ENCODE data around the gene MMP25.

MMP25 gene, protein sequence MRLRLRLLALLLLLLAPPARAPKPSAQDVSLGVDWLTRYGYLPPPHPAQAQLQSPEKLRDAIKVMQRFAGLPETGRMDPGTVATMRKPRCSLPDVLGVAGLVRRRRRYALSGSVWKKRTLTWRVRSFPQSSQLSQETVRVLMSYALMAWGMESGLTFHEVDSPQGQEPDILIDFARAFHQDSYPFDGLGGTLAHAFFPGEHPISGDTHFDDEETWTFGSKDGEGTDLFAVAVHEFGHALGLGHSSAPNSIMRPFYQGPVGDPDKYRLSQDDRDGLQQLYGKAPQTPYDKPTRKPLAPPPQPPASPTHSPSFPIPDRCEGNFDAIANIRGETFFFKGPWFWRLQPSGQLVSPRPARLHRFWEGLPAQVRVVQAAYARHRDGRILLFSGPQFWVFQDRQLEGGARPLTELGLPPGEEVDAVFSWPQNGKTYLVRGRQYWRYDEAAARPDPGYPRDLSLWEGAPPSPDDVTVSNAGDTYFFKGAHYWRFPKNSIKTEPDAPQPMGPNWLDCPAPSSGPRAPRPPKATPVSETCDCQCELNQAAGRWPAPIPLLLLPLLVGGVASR

DNA sequence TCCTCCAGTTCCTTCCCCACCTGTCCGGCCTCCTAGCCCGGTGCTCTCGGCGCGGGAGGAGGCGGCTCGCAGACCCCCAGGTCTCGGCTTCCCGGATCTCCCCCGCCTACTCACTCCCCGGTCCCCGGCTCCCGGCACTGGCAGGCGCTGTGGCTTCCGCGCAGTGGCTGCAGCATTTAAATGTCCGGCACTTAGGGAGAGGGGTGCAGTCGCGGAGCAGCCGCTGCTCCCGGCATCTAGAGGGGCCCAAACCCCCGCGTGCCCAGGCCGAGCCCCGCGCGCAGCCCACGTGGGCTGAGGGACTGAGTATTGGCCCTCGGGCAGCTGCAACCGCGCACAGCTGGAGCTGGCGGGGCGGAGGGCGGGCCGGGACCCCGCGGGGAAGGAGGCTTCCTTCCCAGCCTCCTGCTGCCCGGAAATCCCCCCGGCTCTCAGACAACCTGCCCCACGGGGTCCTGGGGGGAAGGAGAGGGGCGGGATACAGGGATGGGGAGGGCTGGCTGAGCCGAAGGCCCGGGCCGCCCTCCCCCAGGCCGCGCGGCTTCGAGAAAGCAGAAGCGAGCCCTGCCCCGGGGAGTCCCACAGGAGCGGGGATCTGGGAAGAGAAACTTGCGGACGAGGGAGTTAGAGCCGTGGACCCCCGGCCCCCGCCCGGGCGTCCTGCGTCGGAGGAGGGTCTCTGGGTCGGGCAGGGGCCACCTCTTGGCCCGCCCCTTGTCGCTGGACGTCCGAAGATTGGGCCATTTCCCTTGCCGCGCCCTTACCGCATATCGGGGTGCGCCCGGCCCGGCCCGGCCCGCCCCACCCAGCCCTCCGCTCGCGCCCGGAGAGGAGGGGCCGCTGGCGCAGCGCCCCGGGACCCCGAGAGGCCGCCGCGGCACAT, at the start of gene MMP25:
Gene MMP25 (plus strand): TSS at position 804 of the 883 bp plus-strand sequence. CDS start 357 bp downstream, outside the sequence.
- DNase-seq, result no peak

DNA sequence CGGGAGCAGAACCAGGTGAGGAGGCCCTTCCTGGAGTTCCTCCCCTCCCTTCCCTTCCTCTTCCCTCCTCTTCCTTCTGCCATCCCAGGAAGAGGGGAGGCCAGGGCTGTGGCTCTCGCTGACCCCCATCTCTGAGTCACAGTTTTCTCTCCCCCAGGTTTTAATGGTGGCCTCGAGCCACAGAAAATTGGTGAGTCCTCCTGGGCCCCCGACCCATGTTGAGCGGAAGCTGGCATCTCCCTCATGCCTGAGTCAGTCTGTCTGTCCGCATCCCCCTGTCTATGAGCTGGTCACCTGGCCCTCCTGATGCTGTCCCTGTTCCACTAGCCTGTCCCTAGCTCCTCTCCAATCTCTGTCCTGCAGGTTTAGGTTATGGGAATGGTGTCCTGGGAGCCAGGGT, 46.4 kb upstream of the MMP25 start:
- DNase-seq, result no peak

DNA sequence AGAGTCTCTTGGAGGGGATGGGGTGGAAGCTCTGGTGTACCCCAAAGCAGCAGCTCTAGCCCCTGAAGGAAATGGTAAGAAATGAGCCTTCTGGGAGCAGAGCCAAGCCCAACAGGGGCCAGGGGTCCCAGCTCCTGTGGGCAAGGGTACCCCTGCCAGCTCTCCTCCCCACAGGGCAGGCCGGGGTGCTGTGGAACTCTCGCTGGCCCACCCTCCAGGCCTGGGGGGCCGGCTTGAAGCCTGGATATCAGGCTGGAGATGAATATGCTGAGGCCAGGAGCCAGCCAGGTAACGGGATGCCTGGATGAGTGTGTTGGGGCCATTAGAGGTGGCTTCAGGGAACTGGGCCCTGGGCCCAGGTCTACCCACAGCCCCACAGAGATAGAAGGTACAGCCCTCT, 45.8 kb upstream of the MMP25 start:
- DNase-seq, result no peak

DNA sequence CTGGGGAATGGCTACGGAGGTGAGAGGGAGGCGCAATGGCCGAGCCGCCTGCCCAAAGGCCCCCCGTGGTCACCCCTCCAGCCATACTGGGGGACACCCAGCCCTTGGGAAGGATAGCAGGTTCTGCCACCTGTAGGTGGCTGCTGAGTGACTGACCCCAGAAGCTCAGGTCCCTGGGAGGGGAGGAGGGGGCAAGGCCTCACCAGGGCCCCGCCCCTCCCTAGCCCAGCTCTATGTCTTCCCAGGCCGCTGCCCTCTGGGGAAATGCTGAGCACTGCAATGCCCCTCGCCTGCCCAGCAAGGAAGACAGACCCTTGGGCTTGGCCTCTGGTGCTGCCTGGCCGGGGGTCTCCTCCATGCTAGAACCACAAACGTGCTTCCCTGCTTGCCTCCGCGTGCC, 45.0 kb upstream of the MMP25 start:
- DNase-seq, result no peak

DNA sequence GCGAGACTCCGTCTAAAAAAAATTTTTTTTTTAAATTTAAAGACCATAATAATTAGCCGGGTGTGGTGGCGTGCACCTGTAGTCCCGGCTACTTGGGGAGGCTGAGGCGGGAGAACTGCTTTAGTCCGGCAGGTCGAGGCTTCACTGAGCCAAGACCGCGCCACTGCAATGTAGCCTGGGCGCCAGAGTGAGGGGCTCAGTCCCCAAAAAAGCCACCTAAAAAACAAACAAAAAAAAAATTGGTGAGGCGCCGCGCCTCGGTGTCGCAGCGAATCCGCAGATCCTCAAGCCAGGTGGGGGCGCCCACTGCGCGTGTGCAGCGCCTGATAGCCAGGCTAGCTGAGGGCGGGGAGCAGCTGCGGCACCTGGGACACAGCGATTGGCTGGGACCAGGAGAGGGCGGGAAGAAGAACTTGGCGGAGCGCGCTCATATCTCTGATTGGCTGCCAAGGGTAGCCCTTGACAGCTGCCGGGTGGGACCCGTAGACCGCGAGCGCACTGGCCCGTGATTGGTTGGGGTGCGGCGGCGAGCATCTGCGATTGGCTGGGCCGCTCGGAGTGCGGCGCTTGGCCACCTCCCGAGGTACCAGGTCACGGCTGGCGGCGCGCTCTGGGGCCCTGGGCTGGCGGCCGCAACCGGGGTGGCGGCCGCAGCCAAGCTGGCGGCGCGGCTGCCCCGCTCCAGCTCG, 42.6 kb upstream of the MMP25 start:
- peak; percentile 93 for DNase-seq

DNA sequence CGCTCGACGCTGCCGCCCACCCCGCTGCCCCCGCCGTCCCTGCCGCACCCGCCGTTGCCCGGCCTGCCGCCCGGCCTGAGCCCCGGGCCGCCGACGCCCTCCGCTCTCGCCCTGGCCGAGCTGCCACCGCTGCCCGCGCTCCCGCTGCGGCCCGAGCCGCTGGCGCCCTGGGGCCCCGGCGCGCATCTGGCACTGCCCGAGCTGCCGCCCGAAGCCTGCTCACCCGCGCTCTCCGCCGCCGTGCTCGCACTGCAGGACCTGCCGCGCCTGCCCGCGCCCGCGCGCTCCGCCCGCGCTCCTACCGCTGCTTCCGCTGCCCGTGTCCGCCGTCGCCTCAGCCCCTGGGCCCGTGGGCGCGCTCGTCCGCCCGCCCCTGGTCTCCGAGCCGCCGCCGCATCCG, 42.0 kb upstream of the MMP25 start:
- DNase-seq, result no peak

DNA sequence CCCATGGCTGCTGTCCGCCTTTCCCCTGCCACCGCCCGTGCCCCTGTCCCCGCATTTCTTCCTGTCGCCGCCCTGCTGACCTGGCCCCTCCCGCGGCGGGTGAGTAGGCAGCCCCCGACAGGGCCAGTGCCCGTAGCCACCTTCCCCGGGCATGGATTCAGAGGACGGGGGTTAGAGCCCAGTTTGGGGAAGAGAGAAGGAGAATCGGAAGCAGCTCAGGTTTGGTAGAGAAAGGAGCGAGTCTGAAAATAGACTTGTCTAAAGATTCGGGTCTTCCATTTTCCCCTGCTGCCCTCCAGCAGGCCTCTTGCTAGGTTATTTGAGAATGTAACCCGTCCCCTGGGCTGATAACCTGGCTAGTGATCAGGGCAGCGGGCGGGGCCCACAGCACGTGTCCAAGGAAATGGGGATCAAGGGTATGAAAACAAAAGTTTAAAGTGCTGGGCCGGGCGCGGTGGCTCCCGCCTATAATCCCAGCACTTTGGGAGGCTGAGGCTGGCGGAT, 41.5 kb upstream of the MMP25 start:
- no peak for DNase-seq

DNA sequence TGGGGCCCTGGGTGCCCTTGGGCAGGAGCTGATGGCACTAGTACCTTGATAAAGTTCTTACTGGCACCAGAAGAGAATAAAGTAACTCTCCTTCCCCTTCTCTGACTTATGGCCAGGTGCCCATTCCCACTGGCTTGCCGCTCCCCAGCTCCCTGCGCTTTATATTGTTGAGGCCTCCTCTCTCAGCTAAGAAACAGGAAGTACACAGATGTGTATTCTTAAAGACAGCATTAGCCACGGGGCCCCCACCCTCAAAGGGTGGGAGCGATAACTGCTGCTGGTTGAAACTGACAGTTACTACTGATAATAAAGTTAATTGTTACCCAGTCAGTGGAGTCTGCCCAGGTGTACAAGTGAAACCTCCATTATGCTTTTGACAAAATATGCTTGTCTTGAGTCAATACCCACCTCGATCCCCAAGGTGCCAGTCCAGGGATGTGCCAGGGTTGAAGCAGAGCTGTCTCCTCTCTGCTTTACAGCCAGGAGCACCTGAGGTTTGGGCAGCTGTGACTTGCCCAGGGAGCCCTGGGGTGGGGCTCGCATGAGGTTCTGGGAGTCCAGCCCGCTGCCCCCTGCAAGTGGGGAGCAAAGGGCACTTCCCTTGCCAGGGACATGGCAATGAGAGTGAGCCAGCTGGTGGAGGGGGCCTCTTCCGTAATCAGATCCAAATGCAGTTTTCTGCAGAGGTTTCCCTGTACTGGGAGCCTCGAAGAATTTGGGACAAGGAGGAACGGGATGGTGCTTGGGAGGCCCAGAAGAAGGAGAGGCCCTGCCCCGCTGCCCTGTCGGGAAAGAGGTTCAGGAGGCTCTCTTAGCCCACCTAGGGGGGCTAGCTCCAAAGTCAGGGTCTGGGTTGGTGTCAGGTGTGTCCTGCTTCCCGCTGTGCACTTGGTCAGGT, 39.1 kb upstream of the MMP25 start:
- DNase-seq, result no peak

DNA sequence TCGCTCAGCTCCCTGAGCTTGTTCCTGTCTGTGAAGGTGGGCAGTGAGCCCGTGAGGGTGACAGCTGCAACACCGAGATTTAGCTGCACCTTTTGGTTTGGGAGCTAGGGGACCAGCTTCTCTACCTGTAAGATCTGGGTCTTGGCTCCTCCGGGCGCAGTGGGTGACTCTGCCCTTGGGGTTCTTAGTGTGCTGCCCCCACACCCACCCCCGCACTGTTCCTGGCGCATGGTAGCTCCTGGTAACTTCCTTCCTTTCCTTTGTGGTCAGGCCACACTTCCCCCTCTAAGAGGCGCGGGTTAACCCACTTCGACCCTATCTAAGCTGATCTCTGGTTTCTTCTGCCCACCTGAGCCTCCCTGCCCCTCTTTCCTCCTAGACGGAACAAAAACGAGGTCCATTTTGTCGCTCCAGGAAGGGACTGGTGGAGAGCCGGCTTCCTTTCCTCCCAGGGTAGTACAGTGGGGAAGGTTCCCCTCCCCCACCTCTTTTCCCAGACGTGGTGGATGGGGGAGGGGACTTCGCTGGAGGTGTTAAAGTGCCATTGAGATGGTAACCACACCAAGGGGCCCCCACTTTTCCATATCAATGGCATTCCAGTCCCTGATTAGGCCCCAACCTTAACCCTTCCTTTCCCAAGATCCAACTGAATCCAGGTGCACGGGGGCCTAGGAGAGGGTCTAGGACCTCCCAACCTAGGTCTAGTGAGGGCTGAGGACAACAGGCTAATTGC, 38.2 kb upstream of the MMP25 start:
- no peak for DNase-seq

DNA sequence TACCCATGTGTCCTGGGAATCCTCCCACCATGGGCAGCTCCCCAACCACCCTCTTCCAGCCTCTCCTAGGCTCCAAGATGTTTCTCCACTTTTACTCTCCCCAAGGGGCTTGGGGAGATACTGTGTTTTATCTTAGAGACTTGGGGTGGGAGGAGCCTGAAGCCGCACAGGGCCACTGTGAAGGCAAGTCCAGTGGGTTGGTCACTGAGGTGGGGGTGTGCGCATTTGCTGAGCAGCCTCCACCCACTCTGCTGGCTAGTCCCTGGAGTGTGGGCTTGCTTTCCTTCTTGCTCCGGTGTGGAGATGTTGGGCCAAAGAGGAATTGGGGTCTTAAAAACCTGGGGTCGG, 37.7 kb upstream of the MMP25 start:
- no peak for DNase-seq

DNA sequence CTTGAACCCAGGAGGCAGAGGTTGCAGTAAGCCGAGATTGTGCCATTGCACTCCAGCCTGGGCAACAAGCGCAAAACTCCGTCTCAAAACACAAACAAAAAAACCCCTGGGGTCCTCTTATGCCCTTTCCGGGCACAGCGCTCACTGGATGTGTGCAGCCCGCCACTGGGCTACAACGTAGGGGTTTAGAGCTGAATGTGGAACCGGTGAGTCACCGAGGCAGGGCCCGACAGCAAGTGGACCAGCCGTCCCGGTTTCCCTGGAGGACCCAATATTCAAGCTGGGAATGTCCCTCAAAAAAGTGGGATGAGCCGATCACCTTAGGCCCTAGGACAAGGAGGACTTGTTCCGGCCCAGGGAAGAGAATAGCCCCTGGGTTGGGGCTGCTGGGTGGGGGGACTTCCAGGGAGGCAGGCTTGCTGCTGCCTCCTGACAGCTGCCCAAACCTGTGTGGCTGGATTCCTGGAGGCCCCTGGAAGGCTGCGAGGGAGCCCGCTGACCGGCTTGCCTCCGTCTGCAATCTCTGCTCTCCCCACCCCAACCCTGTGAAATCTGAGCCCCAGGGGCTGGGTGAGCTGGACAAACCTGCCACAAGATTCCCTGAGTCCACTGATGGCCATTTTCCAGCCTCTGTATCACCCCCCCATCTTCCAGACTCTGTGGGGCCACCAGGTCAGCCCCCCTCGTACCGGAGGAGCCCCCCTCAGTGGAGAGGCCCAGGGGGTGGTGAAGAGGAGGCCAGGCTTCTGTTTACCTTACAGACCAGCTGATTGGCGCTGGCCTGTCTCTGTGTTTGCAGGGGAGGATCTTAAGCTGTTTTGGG, 36.6 kb upstream of the MMP25 start:
- DNase-seq, result no peak

DNA sequence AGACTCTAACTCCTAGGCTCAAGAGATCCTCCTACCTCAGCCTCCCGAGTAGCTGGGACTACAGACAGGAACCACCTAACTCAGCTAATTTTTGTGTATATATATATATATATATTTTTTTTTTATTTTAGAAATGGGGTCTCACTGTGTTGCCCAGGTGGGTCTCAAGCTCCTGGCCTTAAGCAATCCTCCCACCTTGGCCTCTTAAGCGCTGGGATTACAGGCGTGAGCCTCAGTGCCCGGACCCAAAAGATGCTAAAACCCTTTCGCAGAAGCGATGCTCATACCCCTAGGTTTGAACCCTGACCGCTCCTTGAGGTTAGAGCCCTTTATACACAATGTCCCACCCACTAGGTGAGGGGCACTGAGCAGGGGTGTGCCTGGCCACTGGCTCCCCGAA, 35.9 kb upstream of the MMP25 start:
- DNase-seq, result no peak

DNA sequence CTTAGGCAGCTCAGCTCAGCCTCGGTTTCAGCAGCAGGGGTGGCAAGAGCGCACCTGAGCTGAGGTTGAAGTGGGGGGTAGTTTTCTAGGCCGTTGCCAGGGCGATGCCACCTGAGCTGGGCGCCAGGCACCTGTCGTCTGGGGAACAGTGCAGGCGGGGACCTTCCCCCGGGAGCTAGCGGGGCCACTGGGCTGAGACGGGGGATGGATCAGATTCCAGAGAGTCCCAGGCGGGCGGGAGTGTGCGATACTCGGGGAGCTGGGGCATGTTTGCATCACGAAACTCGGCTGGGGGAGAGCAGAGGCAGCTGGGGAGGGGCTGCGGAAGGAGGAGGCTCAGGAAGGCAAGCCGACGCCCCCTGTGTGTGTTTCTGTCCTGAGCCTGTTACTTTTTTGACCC, 34.1 kb upstream of the MMP25 start:
- no peak for DNase-seq

DNA sequence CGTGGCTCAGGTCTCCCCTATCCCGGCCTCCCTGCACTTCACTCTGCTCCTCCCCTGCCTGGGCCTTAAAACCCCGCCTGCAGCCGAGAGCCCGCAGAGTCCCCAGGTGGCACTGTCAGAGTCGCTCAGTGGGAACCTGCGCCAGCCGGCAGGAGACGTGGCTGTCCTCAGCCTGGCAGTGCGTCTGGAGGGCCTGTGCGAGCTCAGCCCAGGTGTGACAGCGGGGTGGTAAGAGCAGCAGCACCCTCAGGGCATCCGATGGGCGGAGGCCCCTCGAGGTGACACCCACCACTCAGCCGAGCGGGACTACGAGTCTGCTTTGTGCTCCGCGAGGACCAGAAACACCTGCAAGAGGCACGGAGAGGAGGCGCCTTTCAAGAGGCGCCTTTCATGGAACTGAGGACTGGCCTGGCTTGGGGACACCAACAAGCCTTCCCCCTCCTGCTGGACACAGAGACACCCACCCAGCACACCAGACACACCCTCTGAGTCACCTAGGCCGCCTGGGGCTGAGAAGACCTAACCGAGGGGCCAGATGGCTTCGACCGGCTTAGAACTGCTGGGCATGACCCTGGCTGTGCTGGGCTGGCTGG, 33.4 kb upstream of the MMP25 start, which contains the start of gene CLDN9:
Gene CLDN9 (plus strand): TSS at position 96 of the 593 bp plus-strand sequence. CDS start 440 bp downstream, at position 536.
- peak; percentile 39 for DNase-seq

DNA sequence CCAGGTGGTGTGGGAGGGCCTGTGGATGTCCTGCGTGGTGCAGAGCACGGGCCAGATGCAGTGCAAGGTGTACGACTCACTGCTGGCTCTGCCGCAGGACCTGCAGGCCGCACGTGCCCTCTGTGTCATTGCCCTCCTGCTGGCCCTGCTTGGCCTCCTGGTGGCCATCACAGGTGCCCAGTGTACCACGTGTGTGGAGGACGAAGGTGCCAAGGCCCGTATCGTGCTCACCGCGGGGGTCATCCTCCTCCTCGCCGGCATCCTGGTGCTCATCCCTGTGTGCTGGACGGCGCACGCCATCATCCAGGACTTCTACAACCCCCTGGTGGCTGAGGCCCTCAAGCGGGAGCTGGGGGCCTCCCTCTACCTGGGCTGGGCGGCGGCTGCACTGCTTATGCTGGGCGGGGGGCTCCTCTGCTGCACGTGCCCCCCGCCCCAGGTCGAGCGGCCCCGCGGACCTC, 32.8 kb upstream of the MMP25 start:
- DNase-seq, result no peak

DNA sequence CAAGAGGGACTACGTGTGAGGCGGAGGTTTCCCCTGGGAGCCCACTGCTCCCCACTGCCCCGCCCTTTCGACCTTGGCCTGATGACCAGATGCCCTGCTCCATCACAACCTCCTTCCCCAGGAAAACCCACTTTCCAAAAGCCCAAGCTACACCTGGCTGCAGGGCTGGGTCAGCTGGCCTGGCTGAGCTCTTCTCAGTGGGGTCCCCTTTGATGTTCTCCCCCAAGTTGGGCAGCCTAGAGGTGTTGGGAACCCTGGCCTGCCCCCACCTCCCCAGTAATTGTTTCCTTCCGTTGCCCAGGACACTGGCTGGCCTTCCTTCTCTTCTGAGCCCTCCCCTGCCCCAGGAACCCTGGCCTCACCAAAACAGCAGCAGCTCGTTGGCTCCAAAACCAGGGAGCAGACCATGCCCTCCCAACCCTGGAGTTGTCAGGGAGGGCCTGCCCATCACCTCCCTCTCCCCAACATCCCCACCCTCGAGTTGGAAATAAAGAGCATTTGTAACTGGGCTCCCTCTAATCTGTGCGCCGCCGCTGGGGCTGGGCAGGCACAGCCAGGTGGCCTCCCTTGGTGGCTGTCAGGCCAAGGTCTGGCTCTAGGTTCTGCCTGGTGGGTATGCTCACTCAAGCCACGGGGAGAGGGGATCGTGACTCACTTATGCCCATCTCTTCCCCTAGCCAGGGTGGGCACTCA, 32.2 kb upstream of the MMP25 start:
- no peak for DNase-seq

DNA sequence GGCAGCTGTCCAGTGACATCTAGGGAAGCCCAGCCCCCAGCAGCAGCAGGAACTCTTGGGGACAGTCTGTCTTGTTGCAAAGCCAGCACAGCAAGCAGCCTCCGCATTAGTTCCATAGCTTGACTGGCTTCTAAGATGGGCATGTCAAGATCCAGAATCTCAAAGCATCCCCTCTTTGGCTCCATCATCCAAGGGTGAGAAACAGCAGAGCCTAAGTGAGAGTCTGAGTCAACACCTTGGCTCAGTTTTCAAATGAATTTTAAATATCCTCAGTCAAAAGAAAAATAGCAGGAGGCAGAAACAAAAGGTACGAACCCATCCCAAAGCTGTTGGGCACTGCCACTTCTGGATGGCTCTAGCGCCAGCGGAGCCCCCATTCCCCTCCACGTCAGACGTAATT, 31.4 kb upstream of the MMP25 start:
- DNase-seq, result no peak

DNA sequence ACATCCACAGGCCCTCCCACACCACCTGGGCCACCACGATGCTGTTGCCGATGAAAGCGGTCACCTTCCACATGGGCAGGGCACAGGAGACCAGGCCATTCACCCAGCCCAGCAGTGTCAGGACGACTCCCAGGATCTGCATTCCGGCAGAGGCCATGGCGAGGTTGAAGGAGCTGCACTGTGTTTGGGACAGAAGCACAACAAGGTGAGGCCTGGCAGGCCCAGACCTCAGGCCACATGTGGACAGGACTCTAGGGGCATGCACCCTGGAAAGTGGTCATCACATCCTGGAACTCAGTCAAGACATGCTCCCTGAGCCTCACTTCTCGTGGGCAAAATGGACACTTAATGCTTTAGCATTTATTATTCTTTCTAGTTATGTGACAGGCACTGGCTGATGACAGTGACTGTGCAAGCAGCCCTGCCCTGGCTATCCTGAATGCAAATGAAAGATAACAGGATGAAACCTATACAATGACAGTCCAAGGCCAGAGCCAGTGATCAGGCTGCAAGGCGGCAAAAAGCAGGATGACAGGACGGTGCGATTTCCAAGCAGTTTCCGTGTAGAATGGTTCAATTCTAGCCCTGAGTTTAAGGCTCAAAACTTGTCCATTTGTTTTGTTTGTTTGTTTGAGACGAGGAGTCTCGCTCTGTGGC, 30.4 kb upstream of the MMP25 start:
- no peak for DNase-seq

All from NCI-H1417 treated with DMSO at 0.1 percent for 48 hours (cell line).